WTC11 (cell line): ENCODE data around the gene S100G. TPM values are rescaled to one million over a fixed set of nuclear protein-coding genes. Genes with fewer than 3 reads are reported as not detected.
A peak's percentile ranks its signal among the peaks of the same experiment; 100 is the strongest.

ENCODE experiments used
- ATAC-seq: fragments of 200-7000 bp; cut with Tn5 transposase; 2 replicates; pipeline ENCODE4 v1.10.0; 2021; ENCODE audit warnings: mild to moderate bottlenecking, moderate library complexity
- CTCF ChIA-PET: fragments of 300-600 bp; sonication (Branson Sonifier 250); formaldehyde crosslinking; loops from one replicate; lab custom pipeline; 2021; ENCODE audit warnings: antibody characterized with exemption; lab: Charles Lee
- POLR2A ChIA-PET: fragments of 350-600 bp; sonication (Branson Sonifier 250); formaldehyde crosslinking; loops from one replicate; lab custom pipeline; 2021; ENCODE audit warnings: antibody characterized with exemption; lab: Charles Lee
- DNase-seq: peaks from one replicate; pipeline ENCODE4 v3.0.0; 2021; ENCODE audit warnings: low spot score
- H3K27ac Mint-ChIP-seq: 2 replicates; pipeline ENCODE4 v1.8.0; 2021; ENCODE audit warnings: mixed read lengths
- H3K27me3 Mint-ChIP-seq: 2 replicates; pipeline ENCODE4 v1.8.0; 2021; ENCODE audit warnings: low read depth, mild to moderate bottlenecking, moderate library complexity, mixed read lengths
- H3K36me3 Mint-ChIP-seq: 2 replicates; pipeline ENCODE4 v1.8.0; 2021; ENCODE audit warnings: mixed read lengths
- H3K4me1 Mint-ChIP-seq: 2 replicates; pipeline ENCODE4 v1.8.0; 2022; ENCODE audit warnings: mixed read lengths
- H3K4me3 Mint-ChIP-seq: 2 replicates; pipeline ENCODE4 v1.8.0; 2021; ENCODE audit warnings: mild to moderate bottlenecking, moderate library complexity, mixed read lengths
- H3K9me3 Mint-ChIP-seq: 2 replicates; pipeline ENCODE4 v1.8.0; 2021; ENCODE audit warnings: mixed read lengths
- ATF6 ChIP-seq: sonication (generic); formaldehyde crosslinking; IDR thresholded peaks from 2 replicates; pipeline ENCODE4 v1.8.1; 2023; ENCODE audit warnings: mild to moderate bottlenecking, missing genetic modification reagents
- ERG ChIP-seq: fragments of 250-450 bp; sonication (Bioruptor Pico); IDR thresholded peaks from 2 replicates; pipeline ENCODE4 v1.8.0; 2021; ENCODE audit warnings: mild to moderate bottlenecking
- ETV6 ChIP-seq: sonication (generic); formaldehyde crosslinking; IDR thresholded peaks from 2 replicates; pipeline ENCODE4 v1.8.1; 2022; ENCODE audit warnings: mild to moderate bottlenecking, missing genetic modification reagents
- HMGA2 ChIP-seq: fragments of 250-450 bp; sonication (Bioruptor Pico); IDR thresholded peaks from 2 replicates; pipeline ENCODE4 v1.4.0; 2021; ENCODE audit warnings: mild to moderate bottlenecking, moderate library complexity
- JAZF1 ChIP-seq: fragments of 250-450 bp; sonication (Bioruptor Pico); IDR thresholded peaks from 2 replicates; pipeline ENCODE4 v1.9.0; 2021; ENCODE audit warnings: moderate library complexity, mild to moderate bottlenecking, inconsistent platforms
- NR2C2 ChIP-seq: sonication (generic); formaldehyde crosslinking; IDR thresholded peaks from 2 replicates; pipeline ENCODE4 v1.8.0; 2022; ENCODE audit warnings: mild to moderate bottlenecking, missing genetic modification reagents
- ZBTB21 ChIP-seq: sonication (generic); formaldehyde crosslinking; IDR thresholded peaks from 2 replicates; pipeline ENCODE4 v1.8.1; 2023; ENCODE audit warnings: mild to moderate bottlenecking, missing genetic modification reagents, borderline replicate concordance
- ZBTB43 ChIP-seq: sonication (generic); formaldehyde crosslinking; IDR thresholded peaks from 2 replicates; pipeline ENCODE4 v1.8.1; 2023; ENCODE audit warnings: mild to moderate bottlenecking, missing genetic modification reagents
- ZNF232 ChIP-seq: sonication (generic); formaldehyde crosslinking; IDR thresholded peaks from 2 replicates; pipeline ENCODE4 v1.8.0; 2022; ENCODE audit warnings: mild to moderate bottlenecking, missing genetic modification reagents
- ZNF263 ChIP-seq: sonication (generic); formaldehyde crosslinking; IDR thresholded peaks from 2 replicates; pipeline ENCODE4 v1.8.1; 2022; ENCODE audit warnings: low read depth, mild to moderate bottlenecking, moderate library complexity, missing genetic modification reagents
- ZNF396 ChIP-seq: fragments of 250-450 bp; sonication (Bioruptor Pico); IDR thresholded peaks from 2 replicates; pipeline ENCODE4 v1.8.0; 2021; ENCODE audit warnings: mild to moderate bottlenecking, moderate library complexity, borderline replicate concordance
- total RNA-seq: library from RNA; stranded (reverse); gene quantifications from 3 replicates; pipeline ENCODE4 v1.2.3, GENCODE V29; 2021
- TF ChIP-seq, protein P1 (sequence below): fragments of 250-450 bp; sonication (Bioruptor Pico); IDR thresholded peaks from 2 replicates; pipeline ENCODE4 v1.9.0; 2021; ENCODE audit warnings: mild to moderate bottlenecking
- TF ChIP-seq, protein P2 (sequence below): sonication (generic); formaldehyde crosslinking; IDR thresholded peaks from 2 replicates; pipeline ENCODE4 v1.8.1; 2022; ENCODE audit warnings: low read depth, missing genetic modification reagents, borderline replicate concordance
- TF ChIP-seq, protein P3 (sequence below): sonication (generic); formaldehyde crosslinking; IDR thresholded peaks from 2 replicates; pipeline ENCODE4 v1.8.1; 2022; ENCODE audit warnings: mild to moderate bottlenecking, missing genetic modification reagents, moderate library complexity, borderline replicate concordance
- TF ChIP-seq, protein P4 (sequence below): sonication (generic); formaldehyde crosslinking; IDR thresholded peaks from 2 replicates; pipeline ENCODE4 v1.8.1; 2023; ENCODE audit warnings: mild to moderate bottlenecking, missing genetic modification reagents, moderate library complexity

The S100G gene
- total RNA-seq, 1 experiment from 2014 or later = not detected

- Mint-ChIP-seq H3K36me3 (peaks cover 14% of the 10 kb centered on the region), H3K4me3 (no peak overlapping the region), H3K27me3 (no peaks in the 10 kb centered on the region), H3K4me1 (peaks cover 36% of the 10 kb centered on the region), H3K9me3 (no peaks in the 10 kb centered on the region), H3K27ac (peak overlapping the region; percentile 91)
- CTCF ChIA-PET = no interaction called here
- ATAC-seq = no peak
- TF ChIP-seq HMGA2 (CRISPR knock-in tag) (no peak), ZNF263 (CRISPR knock-in tag) (no peak), ZBTB43 (CRISPR knock-in tag) (no peak), JAZF1 (CRISPR knock-in tag) (no peak), ZNF396 (CRISPR knock-in tag) (no peak), ETV6 (CRISPR knock-in tag) (no peak)
- TF ChIP-seq, protein P1, sequence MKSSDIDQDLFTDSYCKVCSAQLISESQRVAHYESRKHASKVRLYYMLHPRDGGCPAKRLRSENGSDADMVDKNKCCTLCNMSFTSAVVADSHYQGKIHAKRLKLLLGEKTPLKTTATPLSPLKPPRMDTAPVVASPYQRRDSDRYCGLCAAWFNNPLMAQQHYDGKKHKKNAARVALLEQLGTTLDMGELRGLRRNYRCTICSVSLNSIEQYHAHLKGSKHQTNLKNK (CRISPR knock-in tag) = no peak
- TF ChIP-seq, protein P2, sequence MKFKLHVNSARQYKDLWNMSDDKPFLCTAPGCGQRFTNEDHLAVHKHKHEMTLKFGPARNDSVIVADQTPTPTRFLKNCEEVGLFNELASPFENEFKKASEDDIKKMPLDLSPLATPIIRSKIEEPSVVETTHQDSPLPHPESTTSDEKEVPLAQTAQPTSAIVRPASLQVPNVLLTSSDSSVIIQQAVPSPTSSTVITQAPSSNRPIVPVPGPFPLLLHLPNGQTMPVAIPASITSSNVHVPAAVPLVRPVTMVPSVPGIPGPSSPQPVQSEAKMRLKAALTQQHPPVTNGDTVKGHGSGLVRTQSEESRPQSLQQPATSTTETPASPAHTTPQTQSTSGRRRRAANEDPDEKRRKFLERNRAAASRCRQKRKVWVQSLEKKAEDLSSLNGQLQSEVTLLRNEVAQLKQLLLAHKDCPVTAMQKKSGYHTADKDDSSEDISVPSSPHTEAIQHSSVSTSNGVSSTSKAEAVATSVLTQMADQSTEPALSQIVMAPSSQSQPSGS (CRISPR knock-in tag) = no peak
- POLR2A ChIA-PET = no interaction called here
- DNase-seq = no peak
Measured at GRCh38 chrX:16603822-16604221, 46.1 kb upstream of the S100G start.

- no peak overlapping the region for H3K4me3 Mint-ChIP-seq
- peaks cover 11% of the 10 kb centered on the region for H3K36me3 Mint-ChIP-seq
- DNase-seq (no peak), ATAC-seq (no peak)
- CTCF ChIA-PET = no interaction called here
- H3K4me1 Mint-ChIP-seq = peaks cover 36% of the 10 kb centered on the region
- POLR2A ChIA-PET = no interaction called here
- H3K27me3 Mint-ChIP-seq = no peaks in the 10 kb centered on the region
- TF ChIP-seq, protein P3, sequence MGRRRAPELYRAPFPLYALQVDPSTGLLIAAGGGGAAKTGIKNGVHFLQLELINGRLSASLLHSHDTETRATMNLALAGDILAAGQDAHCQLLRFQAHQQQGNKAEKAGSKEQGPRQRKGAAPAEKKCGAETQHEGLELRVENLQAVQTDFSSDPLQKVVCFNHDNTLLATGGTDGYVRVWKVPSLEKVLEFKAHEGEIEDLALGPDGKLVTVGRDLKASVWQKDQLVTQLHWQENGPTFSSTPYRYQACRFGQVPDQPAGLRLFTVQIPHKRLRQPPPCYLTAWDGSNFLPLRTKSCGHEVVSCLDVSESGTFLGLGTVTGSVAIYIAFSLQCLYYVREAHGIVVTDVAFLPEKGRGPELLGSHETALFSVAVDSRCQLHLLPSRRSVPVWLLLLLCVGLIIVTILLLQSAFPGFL (CRISPR knock-in tag) = no peak
- TF ChIP-seq, protein P2 (CRISPR knock-in tag) = no peak
- TF ChIP-seq ERG (CRISPR knock-in tag) (no peak), ETV6 (CRISPR knock-in tag) (no peak), NR2C2 (CRISPR knock-in tag) (no peak), ZNF232 (no peak)
- no peaks in the 10 kb centered on the region for H3K9me3 Mint-ChIP-seq
- H3K27ac Mint-ChIP-seq = peak overlapping the region; percentile 91
Measured at GRCh38 chrX:16604337-16604736, 45.6 kb upstream of the S100G start.

GRCh38 chrX:16606142-16606720 is 43.7 kb upstream of the S100G start:
- peaks cover 24% of the 10 kb centered on the region for H3K36me3 Mint-ChIP-seq
- no peak overlapping the region for H3K27ac Mint-ChIP-seq
- ChIA-PET POLR2A (interaction anchor here (0.6 kb wide), 1 partner anchor 37 kb away, joined by 4 read pairs; no protein-coding TSS in a partner anchor), CTCF (no interaction called here)
- DNase-seq (no peak), ATAC-seq (no peak)
- no peaks in the 10 kb centered on the region for H3K27me3 Mint-ChIP-seq
- H3K4me1 Mint-ChIP-seq = peaks cover 27% of the 10 kb centered on the region
- TF ChIP-seq, protein P4, sequence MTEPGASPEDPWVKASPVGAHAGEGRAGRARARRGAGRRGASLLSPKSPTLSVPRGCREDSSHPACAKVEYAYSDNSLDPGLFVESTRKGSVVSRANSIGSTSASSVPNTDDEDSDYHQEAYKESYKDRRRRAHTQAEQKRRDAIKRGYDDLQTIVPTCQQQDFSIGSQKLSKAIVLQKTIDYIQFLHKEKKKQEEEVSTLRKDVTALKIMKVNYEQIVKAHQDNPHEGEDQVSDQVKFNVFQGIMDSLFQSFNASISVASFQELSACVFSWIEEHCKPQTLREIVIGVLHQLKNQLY (CRISPR knock-in tag) = no peak
- TF ChIP-seq ATF6 (CRISPR knock-in tag) (no peak), ZBTB21 (CRISPR knock-in tag) (no peak)
- no peak overlapping the region for H3K4me3 Mint-ChIP-seq
- peaks cover 4% of the 10 kb centered on the region; the same call in 1 of the 2 replicates for H3K9me3 Mint-ChIP-seq
